ENCODE results near the gene WAS.

WAS gene

DNA sequence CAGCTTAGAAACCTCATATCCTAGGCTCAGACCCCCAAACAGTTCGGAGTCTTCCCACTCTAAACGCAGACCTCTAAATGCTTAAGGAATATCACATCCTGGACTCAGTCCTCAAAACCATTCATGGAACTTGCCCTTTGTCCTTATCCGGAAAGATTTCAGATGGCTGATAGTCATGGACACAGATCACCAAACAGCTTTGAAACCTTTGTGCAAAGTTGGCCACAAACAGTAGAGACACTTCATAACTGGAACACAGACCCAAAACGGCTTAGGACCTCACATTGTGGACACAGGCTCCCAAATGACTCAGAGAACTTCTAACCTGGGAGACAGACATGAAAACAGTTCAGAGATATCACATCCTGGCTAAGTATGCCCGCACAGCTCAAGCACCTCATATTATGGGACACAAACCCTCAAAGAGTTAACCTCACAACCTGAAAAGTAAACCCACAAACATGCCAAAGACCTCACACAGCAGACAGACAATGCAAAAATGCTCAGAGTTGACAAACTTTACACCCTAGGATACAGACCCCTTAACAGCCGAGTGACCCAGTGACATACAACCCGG lies 28.4 kb downstream of the WAS start:
- DNase-seq (ENCODE audit: low read depth) = no peak

GRCh38 chrX:48713847-48714246 lies 30.2 kb downstream of the WAS start:
- no peak for DNase-seq (ENCODE audit: low read depth)

DNA sequence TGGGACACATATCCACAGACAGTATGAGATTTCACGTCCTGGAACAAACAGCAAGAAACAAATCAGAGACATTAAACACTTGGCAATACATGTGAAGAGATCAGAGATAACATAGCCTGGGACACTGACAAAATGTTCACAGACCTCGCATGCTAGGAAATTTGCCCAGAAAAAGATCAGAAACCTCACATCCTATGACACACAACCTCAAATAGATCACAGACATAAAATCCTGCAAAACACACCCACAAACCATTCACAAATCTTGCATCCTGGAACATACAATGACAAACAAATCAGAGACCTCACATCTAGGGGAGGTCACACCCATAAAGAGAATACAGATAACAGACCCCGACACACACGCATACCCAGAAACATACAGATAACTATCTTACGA lies 31.0 kb downstream of the WAS start:
- no peak for DNase-seq (ENCODE audit: low read depth)

GRCh38 chrX:48715072-48715471 lies 31.5 kb downstream of the WAS start:
- DNase-seq (ENCODE audit: low read depth) = no peak

- no peak for DNase-seq (ENCODE audit: low read depth)
These were observed 32.4 kb downstream of the WAS start for GRCh38 chrX:48715876-48716502.

- no peak for DNase-seq (ENCODE audit: low read depth)
These were observed 36.4 kb downstream of the WAS start for GRCh38 chrX:48719958-48720357.

DNA sequence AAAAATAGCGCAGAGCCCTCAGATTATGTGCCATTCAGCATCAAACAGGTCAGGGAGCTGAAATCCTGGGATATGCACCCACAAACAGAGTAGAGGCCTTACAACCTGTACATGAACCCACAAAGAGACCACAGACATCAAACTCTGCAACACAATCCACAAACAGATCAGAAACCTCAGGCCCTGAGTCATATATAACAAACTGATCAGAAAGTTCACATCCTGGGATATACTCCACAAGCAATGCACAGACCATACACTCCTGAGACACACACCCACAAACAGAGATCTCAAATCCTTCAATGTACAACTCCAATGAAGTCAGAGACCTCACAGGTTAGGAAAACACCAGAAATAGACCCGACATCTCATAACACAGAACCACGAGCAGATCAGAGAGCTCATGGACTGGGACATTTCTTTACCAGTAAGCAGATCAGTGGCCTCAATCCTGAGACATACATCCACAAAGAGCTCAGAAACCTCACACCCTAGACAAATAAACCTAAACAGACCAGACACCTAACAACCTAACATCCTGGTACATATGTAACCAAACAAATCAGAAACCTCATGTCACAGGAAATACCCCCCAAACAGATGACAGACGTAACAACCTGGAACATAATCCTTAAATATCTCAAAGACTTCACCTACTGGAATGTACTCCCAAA lies 37.1 kb downstream of the WAS start:
- no peak for DNase-seq (ENCODE audit: low read depth)

- no peak for DNase-seq (ENCODE audit: low read depth)
These were observed 38.3 kb downstream of the WAS start for GRCh38 chrX:48721916-48722315.

- no peak for DNase-seq (ENCODE audit: low read depth)
These were observed 43.0 kb downstream of the WAS start for GRCh38 chrX:48726596-48726995.

- DNase-seq (ENCODE audit: low read depth) = no peak
These were observed 45.1 kb downstream of the WAS start for GRCh38 chrX:48728653-48729052.

DNA sequence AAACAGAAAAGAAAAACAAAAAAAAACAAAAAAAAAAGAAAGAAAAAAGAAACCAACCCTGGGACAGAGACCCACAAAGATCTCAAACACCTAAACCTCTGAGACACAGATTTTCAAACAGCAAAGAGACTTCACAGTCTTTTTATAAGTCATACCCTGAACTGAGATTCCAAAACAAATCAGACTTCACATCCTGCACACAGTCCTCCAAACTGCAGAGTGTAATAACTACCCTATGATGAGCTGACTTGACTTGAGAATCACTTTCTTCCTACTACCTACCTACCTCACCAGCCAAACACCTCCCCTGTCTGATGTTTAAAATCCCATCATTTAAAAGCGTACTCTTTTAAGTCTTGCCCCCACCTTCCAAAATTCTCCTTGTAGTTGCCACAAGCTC lies 52.7 kb downstream of the WAS start:
- no peak for DNase-seq (ENCODE audit: low read depth)

DNA sequence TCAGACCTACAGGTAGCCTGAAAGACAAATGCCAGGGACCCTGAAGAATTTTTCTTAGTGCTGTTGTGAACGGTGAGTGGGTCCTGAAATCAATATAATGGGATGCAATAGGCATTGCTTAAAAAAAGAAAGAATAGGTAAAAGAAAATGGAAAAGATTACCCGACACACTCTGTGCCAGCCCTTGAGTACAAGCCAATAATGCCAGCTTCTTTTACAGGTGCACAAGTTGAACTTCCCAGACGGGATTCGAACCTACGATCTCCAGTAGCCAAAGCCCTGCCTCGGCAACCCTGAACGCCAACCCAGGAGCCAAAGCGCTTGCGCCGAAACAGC lies 53.2 kb downstream of the WAS start:
- DNase-seq (ENCODE audit: low read depth) = no peak

- DNase-seq (ENCODE audit: low read depth) = peak; percentile 55
These were observed 53.8 kb downstream of the WAS start for GRCh38 chrX:48737213-48737938.

- no peak for DNase-seq (ENCODE audit: low read depth)
These were observed 54.3 kb downstream of the WAS start for GRCh38 chrX:48737940-48738339.
